Measurements from ENCODE around the gene ST3GAL4.
A peak's percentile ranks its signal among the peaks of the same experiment; 100 is the strongest.

The ST3GAL4 gene

GRCh38 chr11:126409620-126409985 is 54.1 kb downstream of the ST3GAL4 start:
- DNase-seq: no peak

GRCh38 chr11:126410649-126411048 is 55.2 kb downstream of the ST3GAL4 start:
- no peak for DNase-seq

GRCh38 chr11:126411971-126412381 is 56.5 kb downstream of the ST3GAL4 start:
- DNase-seq: no peak

- DNase-seq: no peak
Measured at GRCh38 chr11:126413426-126413825, 57.9 kb downstream of the ST3GAL4 start.

GRCh38 chr11:126413843-126414405 is 58.4 kb downstream of the ST3GAL4 start:
- no peak for DNase-seq

DNA sequence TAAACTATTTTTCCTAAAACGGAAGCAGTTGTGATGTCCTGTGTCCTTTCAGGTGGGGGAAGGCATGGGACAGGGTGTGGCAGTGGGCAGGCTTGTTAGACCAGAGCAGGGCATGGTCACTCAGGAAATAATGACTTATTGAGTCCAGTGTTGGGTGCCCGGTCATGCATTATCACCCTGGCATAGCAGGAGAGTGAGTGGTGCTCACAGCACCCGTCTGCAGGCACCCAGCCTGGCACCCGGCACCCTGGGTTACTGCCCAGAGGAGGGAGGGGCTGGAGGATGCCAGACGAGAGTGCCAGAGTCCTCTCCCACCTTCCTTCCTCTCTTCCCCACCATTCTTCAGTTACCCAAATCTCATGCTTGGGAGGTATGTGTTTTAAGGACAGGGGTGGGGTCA is 59.1 kb downstream of the ST3GAL4 start:
- no peak for DNase-seq

DNA sequence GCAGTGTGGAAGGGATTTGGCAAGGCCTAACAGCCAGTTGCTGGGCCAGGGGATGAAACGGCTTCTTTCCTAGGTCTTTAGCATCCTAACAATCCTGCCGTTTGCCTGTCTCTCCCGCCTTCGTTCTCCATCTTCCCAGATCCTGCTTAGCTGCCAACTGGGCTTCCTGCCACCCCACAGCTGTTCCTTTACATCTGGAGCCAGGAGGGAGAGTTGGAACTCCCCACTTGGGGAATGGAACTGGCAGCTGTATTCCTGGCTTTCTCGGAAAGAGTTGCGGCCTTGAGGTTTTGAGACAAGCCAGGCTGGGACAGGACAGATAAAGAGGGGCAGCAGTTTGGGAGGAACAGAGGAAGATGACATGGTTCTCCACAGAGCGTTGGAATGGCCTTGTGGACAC is 59.6 kb downstream of the ST3GAL4 start:
- DNase-seq: no peak

DNA sequence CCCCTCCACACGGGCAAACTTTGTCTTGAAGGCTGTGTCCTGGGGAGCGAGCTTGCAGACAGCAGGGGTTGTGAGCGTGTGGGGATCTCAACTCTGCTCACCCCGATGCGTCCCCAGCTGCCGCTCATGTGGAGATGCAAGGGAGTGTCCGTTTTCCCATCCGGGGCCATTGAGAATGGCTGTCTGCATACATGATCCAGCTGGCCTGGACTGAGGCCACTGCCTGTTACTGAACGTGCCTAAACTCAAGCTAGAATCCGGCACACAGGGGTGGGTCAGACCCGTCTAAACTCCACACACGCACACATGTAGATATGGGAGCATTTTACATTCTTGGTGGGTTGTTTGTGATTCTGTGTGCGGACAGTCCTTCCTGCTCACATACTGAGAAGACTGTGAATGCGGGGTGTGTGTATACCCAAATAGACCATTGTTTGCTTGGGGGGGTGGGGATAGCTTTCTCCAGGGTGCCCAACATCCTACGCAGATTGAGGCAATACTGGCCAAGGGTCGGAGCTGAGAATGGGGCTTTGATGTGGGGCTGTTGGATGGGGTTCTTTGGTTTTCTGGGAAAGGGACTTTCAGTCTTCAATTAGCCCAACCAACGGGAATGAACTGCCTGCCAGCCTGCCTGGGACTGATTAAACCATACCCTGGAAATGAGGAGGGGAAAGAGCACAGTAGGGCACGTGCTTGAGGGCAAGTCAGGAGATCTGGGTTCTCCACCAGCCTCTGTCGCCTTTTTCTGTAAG is 60.4 kb downstream of the ST3GAL4 start:
- no peak for DNase-seq

DNA sequence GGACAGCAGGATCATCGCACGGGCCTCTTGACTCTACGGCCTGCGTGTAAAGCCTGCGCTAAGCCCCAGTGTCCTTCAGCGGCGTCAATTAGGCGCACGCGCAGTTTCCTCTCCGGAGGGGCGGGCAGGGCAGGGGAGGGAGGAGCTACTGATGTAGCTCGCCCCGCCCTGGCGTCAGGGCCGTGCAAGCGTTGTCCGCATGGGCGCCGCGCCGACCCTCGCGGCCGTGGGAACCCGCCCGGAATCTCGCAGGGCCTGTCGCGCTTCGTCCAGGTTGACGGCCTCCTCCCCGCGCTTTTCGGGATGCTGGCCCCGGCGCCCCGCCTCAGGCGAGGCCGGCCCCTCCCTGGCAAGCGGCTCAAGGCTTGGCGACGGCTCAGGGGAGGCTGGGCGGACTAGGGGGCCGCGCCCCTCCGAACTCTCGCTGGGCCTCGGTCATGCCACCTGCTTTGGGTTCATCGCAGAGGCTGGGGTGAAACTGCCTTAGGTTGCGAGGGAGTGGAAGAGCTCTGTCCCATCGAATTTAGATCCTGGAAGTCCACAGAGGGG is 61.1 kb downstream of the ST3GAL4 start:
- peak; percentile 84 for DNase-seq

DNA sequence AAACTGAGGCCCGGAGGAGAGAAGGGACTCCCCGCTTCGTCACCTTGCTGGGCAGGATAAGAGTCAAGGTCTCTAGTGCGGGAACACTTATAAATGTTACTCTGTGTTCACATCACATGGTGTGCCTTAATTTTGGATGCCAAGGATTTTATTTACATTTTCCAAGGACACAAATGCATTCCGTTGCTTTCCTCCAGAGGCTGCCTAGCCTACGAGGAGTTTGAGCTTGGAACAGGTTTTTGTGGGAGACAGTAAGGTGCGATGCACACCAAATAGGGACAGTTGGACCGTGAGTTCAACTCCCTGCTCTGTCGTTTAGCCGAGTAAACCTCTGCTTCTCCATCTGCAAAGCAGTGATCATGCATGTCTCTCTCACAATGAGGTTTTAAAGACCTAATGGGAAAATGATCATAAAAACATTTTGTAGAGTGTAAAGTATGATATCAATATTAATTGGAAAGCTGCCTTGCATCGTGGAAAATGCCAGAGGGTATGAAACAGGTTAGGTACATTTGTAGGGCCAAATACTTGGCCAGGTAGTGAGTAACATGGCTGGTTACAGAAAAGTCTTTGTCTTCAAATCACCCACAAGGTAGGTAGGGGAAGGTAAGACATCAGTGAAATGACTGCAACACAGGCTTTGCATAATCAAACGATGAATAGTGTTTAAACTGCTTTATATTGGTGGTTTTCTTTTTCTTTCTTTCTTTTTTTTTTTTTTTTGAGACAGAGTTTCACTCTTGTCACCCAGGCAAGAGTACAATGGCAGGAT is 61.8 kb downstream of the ST3GAL4 start:
- DNase-seq: no peak

GRCh38 chr11:126418887-126419286 is 63.4 kb downstream of the ST3GAL4 start:
- no peak for DNase-seq

DNA sequence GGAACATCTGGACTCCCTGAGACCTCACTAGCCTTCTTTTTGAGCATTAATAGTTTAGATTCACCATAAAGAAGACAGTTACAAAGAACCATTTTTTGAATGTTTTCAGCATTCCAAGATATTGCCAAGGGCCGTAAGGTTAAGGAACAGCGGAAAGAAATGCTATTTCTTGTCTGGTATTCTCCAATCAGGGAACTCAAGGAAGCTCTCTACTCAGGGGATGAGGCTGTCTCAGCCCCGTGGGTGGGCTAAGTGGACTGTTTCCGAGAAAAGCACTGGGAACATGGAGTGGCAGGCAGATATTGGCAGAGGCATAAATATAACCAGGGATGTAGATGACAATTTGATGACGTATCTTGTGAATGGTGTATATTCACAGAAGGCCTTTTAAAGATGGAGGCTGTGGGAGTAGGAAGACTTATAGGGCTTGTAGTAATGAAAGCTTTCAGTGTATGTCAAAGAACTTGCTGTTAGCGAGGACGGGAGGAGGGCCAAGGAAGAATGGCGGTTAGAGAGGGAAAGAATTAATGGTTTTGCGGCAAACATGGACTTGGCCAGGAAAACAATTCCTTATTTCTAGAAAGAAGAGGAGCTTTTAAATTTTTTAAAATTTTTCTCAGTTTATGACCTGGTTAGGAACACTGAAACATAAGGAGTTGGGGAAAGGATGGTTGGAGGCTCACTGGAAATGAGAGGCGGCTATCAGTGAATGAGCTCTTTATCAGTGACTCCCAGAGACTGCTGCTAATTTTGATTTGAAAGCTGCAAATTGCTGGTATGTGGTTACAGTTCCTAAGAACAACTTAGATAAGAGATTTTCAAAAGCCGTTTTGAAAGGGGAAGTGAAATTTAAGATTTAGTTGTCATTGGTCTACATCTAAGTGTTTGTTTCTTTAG is 64.6 kb downstream of the ST3GAL4 start:
- no peak for DNase-seq

DNA sequence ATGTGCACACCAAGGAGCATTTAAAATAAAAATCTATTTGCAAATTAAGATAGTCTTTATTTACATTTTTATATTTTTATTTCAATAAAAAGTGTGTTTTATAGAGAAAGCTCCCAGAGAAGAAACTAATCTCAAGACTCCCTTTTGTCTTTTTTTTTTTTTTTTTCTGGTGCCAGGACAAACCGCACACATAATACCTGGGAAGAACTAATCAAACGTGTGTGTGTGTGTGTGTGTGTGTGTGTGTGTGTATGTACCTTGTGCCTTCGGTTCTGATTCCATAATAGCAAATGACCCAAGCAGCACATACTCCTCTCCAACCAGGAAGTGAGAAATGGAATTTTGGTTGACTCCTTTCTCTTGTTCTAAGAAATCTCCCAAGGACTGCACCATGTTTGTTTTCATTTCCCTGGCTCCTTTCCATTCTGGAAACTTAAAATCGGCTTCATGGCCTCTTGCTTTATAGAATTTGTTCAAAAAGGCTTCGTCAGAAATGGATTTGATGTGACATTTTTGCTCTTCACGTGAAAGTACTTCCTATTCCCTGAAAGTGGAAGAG is 65.3 kb downstream of the ST3GAL4 start:
- DNase-seq: no peak

- no peak for DNase-seq
Measured at GRCh38 chr11:126421271-126421671, 65.8 kb downstream of the ST3GAL4 start.

DNA sequence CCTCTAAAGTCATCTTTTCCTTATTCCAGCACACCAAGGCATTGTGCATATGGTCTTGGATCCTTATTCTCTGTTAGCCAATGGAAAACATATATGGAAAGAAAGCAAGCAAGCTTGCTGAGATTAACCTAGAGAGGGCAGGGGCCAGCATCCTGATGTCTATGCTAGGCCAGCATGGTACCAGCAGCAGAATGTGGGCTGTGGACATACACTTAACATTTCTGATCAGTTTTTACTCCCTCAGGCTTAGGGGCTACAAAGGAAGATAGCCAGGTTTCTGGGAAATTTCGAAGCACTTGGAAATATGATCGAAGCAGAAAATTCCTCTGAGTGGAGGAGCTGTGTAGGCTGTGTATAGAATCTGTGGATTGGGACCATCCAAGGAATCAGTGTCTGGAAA is 67.0 kb downstream of the ST3GAL4 start:
- no peak for DNase-seq

DNA sequence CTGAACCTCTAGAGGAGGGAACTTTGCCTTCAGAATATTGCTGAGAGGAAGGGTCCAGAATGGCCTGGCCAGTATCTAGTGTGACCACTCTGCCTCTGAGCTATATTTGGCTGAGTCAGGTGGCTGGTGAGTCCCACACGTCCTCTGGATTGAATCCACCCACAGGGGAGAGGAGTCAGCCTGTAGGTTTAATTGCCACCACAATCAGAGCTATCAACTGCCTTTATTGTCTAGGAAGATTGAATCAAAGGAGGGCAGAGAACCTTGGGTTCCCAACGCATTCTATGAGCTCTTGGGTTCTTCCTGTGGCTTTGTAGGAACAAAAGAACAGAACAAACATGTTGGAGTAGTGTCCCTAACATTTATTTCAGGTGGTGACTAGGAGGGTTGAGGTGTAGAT is 67.7 kb downstream of the ST3GAL4 start:
- no peak for DNase-seq

GRCh38 chr11:126423743-126424142 is 68.3 kb downstream of the ST3GAL4 start:
- no peak for DNase-seq

GRCh38 chr11:126424471-126425039 is 69.1 kb downstream of the ST3GAL4 start:
- no peak for DNase-seq

DNA sequence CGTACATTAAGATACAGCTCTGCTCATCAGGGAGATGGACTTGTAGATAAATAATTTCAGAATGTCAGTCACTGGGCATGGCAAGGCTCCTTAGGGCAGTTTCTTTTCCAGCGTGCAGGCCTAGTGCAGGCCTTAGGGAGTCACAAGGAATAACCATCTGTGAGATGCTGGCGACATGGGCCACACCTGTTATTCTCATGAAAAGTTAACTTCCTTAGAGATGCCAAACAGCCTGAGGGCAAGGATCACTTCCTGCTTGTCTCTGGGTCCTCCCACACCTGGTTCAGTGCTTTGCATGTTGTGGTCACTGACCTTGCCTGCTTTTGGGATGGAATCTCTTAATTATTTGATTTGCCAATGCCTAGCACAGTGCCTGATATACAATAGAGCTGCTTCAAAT is 70.6 kb downstream of the ST3GAL4 start:
- DNase-seq: no peak

DNA sequence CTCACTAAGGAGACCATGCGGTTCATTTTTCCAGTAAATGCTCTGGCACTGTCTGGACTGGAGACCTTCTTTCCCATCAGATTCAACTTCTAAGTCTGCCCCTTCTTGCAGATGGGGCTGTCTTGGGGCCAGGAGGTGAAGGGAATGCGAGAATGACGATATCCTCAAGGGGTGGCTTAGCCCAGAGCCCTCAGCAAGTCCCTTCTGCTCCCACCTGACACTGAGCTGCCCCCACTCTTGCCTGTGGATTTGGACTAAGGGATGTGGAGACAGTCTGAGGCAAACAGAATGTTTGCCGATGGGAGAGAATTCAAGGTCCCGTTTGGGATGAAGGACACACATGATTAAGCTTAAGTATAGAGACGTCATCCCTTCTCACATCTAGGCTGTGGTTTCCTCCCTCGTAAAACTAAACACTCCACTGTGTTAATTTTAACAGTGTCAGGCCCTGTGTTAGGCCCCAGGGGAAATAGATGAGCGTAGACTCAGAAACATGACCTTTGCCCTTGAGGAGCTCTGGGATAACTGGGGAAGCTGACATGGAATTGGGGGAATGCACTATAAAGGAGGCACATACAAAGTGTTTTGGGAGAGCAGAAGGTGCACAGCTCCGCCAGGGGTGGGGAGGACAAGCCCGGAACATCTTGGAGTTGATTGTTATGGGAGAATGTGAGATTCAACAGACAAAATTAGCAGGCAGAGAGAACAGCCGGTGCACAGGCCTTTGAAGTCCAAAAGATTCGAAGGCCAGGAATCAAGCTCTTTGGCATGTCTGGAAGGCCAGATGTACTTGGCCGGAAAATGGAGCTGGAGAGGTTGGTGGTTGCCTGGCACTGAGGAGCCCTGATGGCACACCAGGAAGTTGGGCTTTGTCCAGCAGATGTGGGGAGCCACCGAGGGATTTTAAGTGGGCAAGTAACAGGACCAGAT is 71.6 kb downstream of the ST3GAL4 start:
- no peak for DNase-seq

Measured in stimulated activated CD4-positive, alpha-beta T cell treated with anti-CD3 and anti-CD28 coated beads, Interleukin-15, amount 100 ng/mL, for 24 hours (primary cell).